Measurements from ENCODE around the gene FYB2. TPM values are rescaled to one million over a fixed set of nuclear protein-coding genes. Genes with fewer than 3 reads are reported as not detected.

FYB2 gene
- total RNA-seq, 1 experiment from 2014 or later: 0.47 TPM

DNA sequence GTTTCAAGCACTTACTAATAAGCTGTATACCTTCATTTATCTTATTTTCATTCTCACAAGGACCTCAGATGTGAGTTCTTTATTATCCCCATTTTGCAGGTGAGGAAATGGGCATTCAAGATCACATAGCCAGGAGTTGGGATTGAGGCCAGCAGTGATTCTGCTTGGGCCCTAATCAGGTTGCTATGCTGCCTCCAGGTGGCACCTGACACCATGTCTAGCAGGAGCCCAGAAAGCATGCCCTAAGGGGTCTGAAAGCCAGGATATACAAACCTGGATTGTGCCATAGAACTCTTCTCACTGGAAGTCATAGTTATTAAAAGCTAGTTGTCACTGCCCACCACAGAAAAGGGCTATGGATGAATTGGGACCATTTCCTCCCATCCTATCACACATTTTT is 61.1 kb downstream of the FYB2 start:
- Histone ChIP-seq H3K36me3 (ENCODE audit: insufficient read depth, low read length, poor library complexity, severe bottlenecking) (no peaks in the 10 kb centered on the region), H3K27ac (ENCODE audit: low read depth, low read length, poor library complexity, severe bottlenecking) (no peak overlapping the region), H3K9me3 (ENCODE audit: low read depth, low read length, poor library complexity, severe bottlenecking) (no peaks in the 10 kb centered on the region), H3K4me3 (ENCODE audit: low read depth, low read length, poor library complexity, severe bottlenecking) (no peak overlapping the region), H3K4me1 (ENCODE audit: insufficient read depth, low read length, poor library complexity, severe bottlenecking) (no peaks in the 10 kb centered on the region), H3K27me3 (replicated peaks; ENCODE audit: insufficient read depth, low read depth, low read length, poor library complexity) (peaks cover 14% of the 10 kb centered on the region)
- no TSS peak for BruUV-seq (replicated peaks)
- POLR2A ChIA-PET (ENCODE audit: low non-redundant PET): no interaction called here
- TF ChIP-seq EZH2 (IDR thresholded peaks at IDR 0.05; ENCODE audit: borderline replicate concordance, low read depth, low read length, poor library complexity, severe bottlenecking): no peak
- TF ChIP-seq, protein P1, sequence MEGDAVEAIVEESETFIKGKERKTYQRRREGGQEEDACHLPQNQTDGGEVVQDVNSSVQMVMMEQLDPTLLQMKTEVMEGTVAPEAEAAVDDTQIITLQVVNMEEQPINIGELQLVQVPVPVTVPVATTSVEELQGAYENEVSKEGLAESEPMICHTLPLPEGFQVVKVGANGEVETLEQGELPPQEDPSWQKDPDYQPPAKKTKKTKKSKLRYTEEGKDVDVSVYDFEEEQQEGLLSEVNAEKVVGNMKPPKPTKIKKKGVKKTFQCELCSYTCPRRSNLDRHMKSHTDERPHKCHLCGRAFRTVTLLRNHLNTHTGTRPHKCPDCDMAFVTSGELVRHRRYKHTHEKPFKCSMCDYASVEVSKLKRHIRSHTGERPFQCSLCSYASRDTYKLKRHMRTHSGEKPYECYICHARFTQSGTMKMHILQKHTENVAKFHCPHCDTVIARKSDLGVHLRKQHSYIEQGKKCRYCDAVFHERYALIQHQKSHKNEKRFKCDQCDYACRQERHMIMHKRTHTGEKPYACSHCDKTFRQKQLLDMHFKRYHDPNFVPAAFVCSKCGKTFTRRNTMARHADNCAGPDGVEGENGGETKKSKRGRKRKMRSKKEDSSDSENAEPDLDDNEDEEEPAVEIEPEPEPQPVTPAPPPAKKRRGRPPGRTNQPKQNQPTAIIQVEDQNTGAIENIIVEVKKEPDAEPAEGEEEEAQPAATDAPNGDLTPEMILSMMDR (conservative IDR thresholded peaks at IDR 0.05; ENCODE audit: low read depth, low read length): no peak
- no peak for DNase-seq (ENCODE audit: low spot score)
- intact Hi-C loops (cut with micrococcal nuclease; ENCODE audit: unreplicated experiment): no loop called here
- CTCF ChIA-PET: interaction anchor here (1.7 kb wide), 1 partner anchor 45 kb away, joined by 4 read pairs; no protein-coding TSS in a partner anchor

DNA sequence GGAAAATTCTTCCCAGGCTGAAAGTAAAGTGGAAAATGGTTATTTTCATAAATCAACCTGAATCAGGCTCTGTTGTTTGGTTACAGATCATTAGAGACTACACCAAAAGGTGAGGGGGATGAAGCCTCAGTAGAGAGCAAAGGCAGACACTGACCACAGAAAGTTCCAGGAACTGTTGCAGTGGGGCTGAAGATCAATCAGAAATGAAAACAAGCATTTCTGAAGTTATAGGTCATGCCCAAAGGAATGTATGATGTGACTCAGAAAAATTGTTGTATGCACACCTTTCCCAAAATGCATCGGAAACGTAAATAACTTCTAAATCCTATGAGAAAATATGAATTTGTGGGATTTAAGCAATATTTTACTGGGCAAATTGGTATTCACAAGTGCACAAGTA is 63.3 kb downstream of the FYB2 start:
- Histone ChIP-seq H3K4me1 (ENCODE audit: insufficient read depth, low read length, poor library complexity, severe bottlenecking) (no peaks in the 10 kb centered on the region), H3K27me3 (replicated peaks; ENCODE audit: insufficient read depth, low read depth, low read length, poor library complexity) (peaks cover 14% of the 10 kb centered on the region), H3K36me3 (ENCODE audit: insufficient read depth, low read length, poor library complexity, severe bottlenecking) (no peaks in the 10 kb centered on the region), H3K9me3 (ENCODE audit: low read depth, low read length, poor library complexity, severe bottlenecking) (no peaks in the 10 kb centered on the region), H3K27ac (ENCODE audit: low read depth, low read length, poor library complexity, severe bottlenecking) (no peak overlapping the region), H3K4me3 (ENCODE audit: low read depth, low read length, poor library complexity, severe bottlenecking) (no peak overlapping the region)
- TF ChIP-seq, protein P1 (conservative IDR thresholded peaks at IDR 0.05; ENCODE audit: low read depth, low read length): no peak
- no peak for TF ChIP-seq EZH2 (IDR thresholded peaks at IDR 0.05; ENCODE audit: borderline replicate concordance, low read depth, low read length, poor library complexity, severe bottlenecking)
- CTCF ChIA-PET: no interaction called here
- no peak for DNase-seq (ENCODE audit: low spot score)
- no TSS peak for BruUV-seq (replicated peaks)
- intact Hi-C loops (cut with micrococcal nuclease; ENCODE audit: unreplicated experiment): no loop called here
- POLR2A ChIA-PET (ENCODE audit: low non-redundant PET): no interaction called here

DNA sequence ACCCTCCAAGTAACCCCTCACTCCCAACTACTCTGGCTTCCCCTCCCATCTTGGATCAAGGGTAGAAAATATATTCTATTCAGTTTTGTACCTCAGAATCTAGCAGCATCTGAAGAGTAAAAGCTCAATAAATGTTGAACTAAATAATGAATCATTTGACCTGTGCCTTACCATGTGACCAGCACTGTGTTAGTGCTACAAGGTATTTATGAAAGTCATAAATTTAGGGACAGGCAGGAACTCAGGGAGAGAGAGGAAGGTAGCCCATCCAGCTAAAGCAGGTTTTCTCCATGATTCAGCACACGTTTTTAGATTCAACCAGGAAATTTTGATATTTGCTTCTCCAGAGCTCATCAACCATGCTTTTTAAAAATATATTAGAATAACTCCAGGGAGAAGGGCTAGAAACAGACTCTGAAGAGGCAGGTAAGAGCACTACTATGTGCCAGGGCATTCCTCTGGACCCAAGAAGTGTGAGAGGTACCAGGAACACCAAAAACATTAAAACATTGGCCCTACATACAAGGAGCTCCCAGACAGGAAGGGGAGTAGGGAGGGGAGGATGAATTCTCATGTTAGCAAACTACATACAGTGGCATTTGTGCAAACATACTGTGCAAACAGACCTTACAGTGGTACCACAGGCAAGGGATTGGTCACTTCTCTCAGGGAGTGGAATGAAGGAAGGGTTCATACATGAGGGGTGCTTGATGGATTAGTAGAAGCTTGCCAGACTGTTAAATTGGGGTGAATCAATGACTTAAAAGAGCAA is 64.3 kb downstream of the FYB2 start:
- Histone ChIP-seq H3K27me3 (replicated peaks; ENCODE audit: insufficient read depth, low read depth, low read length, poor library complexity) (peaks cover 23% of the 10 kb centered on the region), H3K4me3 (ENCODE audit: low read depth, low read length, poor library complexity, severe bottlenecking) (no peak overlapping the region), H3K9me3 (ENCODE audit: low read depth, low read length, poor library complexity, severe bottlenecking) (no peaks in the 10 kb centered on the region), H3K4me1 (ENCODE audit: insufficient read depth, low read length, poor library complexity, severe bottlenecking) (no peaks in the 10 kb centered on the region), H3K27ac (ENCODE audit: low read depth, low read length, poor library complexity, severe bottlenecking) (no peak overlapping the region), H3K36me3 (ENCODE audit: insufficient read depth, low read length, poor library complexity, severe bottlenecking) (no peaks in the 10 kb centered on the region)
- TF ChIP-seq, protein P1 (conservative IDR thresholded peaks at IDR 0.05; ENCODE audit: low read depth, low read length): no peak
- TF ChIP-seq EZH2 (IDR thresholded peaks at IDR 0.05; ENCODE audit: borderline replicate concordance, low read depth, low read length, poor library complexity, severe bottlenecking): no peak
- ChIA-PET CTCF (no interaction called here), POLR2A (ENCODE audit: low non-redundant PET) (no interaction called here)
- no peak for DNase-seq (ENCODE audit: low spot score)
- intact Hi-C loops (cut with micrococcal nuclease; ENCODE audit: unreplicated experiment): no loop called here
- BruUV-seq (replicated peaks): no TSS peak
